CD4-positive, CD25-positive, alpha-beta regulatory T cell (primary cell): ENCODE measurements around the gene PEF1. TPM values are rescaled to one million over a fixed set of nuclear protein-coding genes. Genes with fewer than 3 reads are reported as not detected.

Source experiments
- ATAC-seq, 2 donors: fragments of 150-1000 bp; cut with Tn5 transposase; one replicate each; pipeline ENCODE4 v1.10.0; 2021; ENCODE audit warnings: low read depth in 2 of 2, moderate number of reproducible peaks in 2 of 2, moderate library complexity in 1 of 2
- DNase-seq, 3 donors: peaks; one replicate each; pipeline versions ENCODE4 v3.0.0 to v3.0.0-alpha.2; 2012 to 2022; ENCODE audit warnings: mixed read lengths in 1 of 3
- H3K27ac ChIP-seq: one replicate; pipeline ENCODE4 v1.7.0; 2013; ENCODE audit warnings: mild to moderate bottlenecking, low read length; ENCODE audit not compliant: insufficient read depth, poor library complexity, severe bottlenecking
- H3K27me3 ChIP-seq: one replicate; pipeline ENCODE4 v1.7.0; 2013; ENCODE audit warnings: low read length; ENCODE audit not compliant: control insufficient read depth, insufficient read depth
- H3K36me3 ChIP-seq: one replicate; pipeline ENCODE4 v1.7.0; 2013; ENCODE audit warnings: mild to moderate bottlenecking, low read length, moderate library complexity; ENCODE audit not compliant: control insufficient read depth, insufficient read depth
- H3K4me1 ChIP-seq: 2 replicates; pipeline ENCODE4 v1.7.0; 2013; ENCODE audit warnings: mild to moderate bottlenecking, low read length; ENCODE audit not compliant: insufficient read depth, control insufficient read depth, poor library complexity, severe bottlenecking
- H3K4me3 ChIP-seq: one replicate; pipeline ENCODE4 v1.7.0; 2013; ENCODE audit warnings: low read depth, mild to moderate bottlenecking, low read length, moderate library complexity
- H3K9me3 ChIP-seq, 2 experiments: 1 replicate in 1 of 2; 2 replicates in 1 of 2; pipeline ENCODE4 v1.7.0; 2013; ENCODE audit warnings: low read length in 2 of 2, mild to moderate bottlenecking in 1 of 2, moderate library complexity in 1 of 2; ENCODE audit not compliant: control insufficient read depth in 2 of 2
- H3K27ac Mint-ChIP-seq, 3 donors: one replicate each; pipeline ENCODE4 v1.8.0; 2020 to 2022; ENCODE audit warnings: mild to moderate bottlenecking in 3 of 3, mixed read lengths in 3 of 3, moderate library complexity in 2 of 3
- H3K27me3 Mint-ChIP-seq: one replicate; pipeline ENCODE4 v1.8.0; 2022; ENCODE audit warnings: mild to moderate bottlenecking, mixed read lengths
- H3K36me3 Mint-ChIP-seq: one replicate; pipeline ENCODE4 v1.8.0; 2020; ENCODE audit warnings: mixed read lengths
- H3K4me1 Mint-ChIP-seq, 4 donors: one replicate each; pipeline ENCODE4 v1.8.0; 2020 to 2022; ENCODE audit warnings: mixed read lengths in 4 of 4, mild to moderate bottlenecking in 1 of 4
- H3K4me3 Mint-ChIP-seq, 4 donors: one replicate each; pipeline ENCODE4 v1.8.0; 2020 to 2022; ENCODE audit warnings: mild to moderate bottlenecking in 4 of 4, mixed read lengths in 4 of 4, moderate library complexity in 3 of 4
- H3K9me3 Mint-ChIP-seq, 7 donors: one replicate each; pipeline ENCODE4 v1.8.0; 2020 to 2022; ENCODE audit warnings: mixed read lengths in 7 of 7, mild to moderate bottlenecking in 3 of 7, moderate library complexity in 2 of 7
- polyA plus RNA-seq, 4 donors: library from polyadenylated mRNA; unstranded; fragments of 300-500 nt; fragmentation: Illumina TruSeq; gene quantifications; one replicate each; pipeline ENCODE4 v1.2.3, GENCODE V29; 2021
- total RNA-seq: library from RNA; stranded (reverse); gene quantifications from one replicate; pipeline ENCODE4 v1.2.3, GENCODE V29; 2022

Gene PEF1
- total and polyA plus RNA-seq, 5 donors from 2014 or later: 58.8 to 108 (median 97.8) TPM

GRCh38 chr1:31658721-31659120 lies 14.0 kb upstream of the PEF1 start:
- Mint-ChIP-seq H3K36me3 (no peaks in the 10 kb centered on the region), H3K4me1 (peaks cover 0 to 4% (median under 1%) of the 10 kb centered on the region in 4 donors), H3K9me3 (peaks cover 0 to 1% (median 0%) of the 10 kb centered on the region in 7 donors), H3K27me3 (peaks cover 5% of the 10 kb centered on the region), H3K4me3 (no peak overlapping the region), H3K27ac (no peak overlapping the region)
- H3K27ac ChIP-seq: no peak overlapping the region
- ATAC-seq (no peak), DNase-seq (no peak)
- H3K4me1 ChIP-seq: no peaks in the 10 kb centered on the region
- H3K27me3 ChIP-seq: no peaks in the 10 kb centered on the region
- H3K36me3 ChIP-seq: no peaks in the 10 kb centered on the region
- H3K4me3 ChIP-seq: no peak overlapping the region
- no peaks in the 10 kb centered on the region for H3K9me3 ChIP-seq

- Mint-ChIP-seq H3K27ac (peak overlapping the region in 1 of 3 donors; percentile 26), H3K4me3 (no peak overlapping the region), H3K4me1 (peaks cover 0 to 4% (median 0%) of the 10 kb centered on the region in 4 donors), H3K36me3 (no peaks in the 10 kb centered on the region), H3K27me3 (peaks cover 5% of the 10 kb centered on the region), H3K9me3 (peaks cover 0 to 1% (median 0%) of the 10 kb centered on the region in 7 donors)
- Histone ChIP-seq H3K27ac (no peak overlapping the region), H3K4me3 (no peak overlapping the region), H3K4me1 (no peaks in the 10 kb centered on the region), H3K27me3 (no peaks in the 10 kb centered on the region), H3K36me3 (no peaks in the 10 kb centered on the region), H3K9me3 (no peaks in the 10 kb centered on the region)
- ATAC-seq (no peak), DNase-seq (no peak)
Observed at GRCh38 chr1:31657972-31658510, 13.4 kb upstream of the PEF1 start.

DNA sequence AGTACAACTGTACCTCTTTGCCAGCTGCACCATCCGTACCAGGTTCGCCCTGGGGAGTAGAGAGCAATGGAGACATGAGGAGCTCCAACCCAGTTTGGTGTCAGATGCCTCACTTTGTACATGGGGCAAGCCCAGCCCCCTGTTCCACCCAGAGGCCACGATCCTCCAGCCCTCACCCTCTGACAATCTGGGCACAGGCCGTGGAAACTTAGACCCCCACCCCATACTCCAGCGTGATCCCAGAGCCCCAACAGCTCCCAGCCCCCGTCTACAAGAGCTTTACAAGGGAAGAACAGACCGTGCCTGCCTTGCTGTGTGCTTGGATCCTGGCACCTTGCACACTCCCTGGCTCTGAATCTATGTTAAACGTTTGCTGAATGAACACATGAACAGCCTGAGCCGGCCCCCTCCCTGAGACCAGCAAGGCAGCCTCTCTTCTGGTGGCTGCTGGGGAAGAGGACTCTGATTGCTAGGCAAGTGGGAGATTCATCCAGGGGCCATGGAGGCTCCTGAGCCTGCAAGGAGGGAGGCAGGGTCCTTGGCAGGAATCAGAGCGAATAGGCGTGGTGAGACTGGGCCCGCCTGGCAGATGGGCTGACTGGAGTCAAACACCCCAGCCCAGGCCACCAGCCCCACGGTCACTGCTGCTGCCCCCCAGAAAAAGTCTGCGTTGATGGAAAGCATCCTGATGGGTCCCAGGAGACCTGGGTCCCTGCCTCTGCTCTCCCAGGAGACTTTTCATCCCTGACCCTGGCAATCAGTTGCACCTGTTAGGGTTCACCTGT lies 12.5 kb upstream of the PEF1 start:
- no peak overlapping the region for H3K4me3 ChIP-seq
- Mint-ChIP-seq H3K9me3 (peaks cover 0 to 1% (median 0%) of the 10 kb centered on the region in 7 donors), H3K36me3 (no peaks in the 10 kb centered on the region), H3K4me1 (peaks cover 0 to 4% (median 0%) of the 10 kb centered on the region in 4 donors), H3K27ac (peak overlapping the region in 1 of 3 donors; percentile 59), H3K27me3 (peaks cover 5% of the 10 kb centered on the region), H3K4me3 (no peak overlapping the region)
- H3K4me1 ChIP-seq: no peaks in the 10 kb centered on the region
- ATAC-seq (no peak), DNase-seq (no peak)
- no peak overlapping the region for H3K27ac ChIP-seq
- no peaks in the 10 kb centered on the region for H3K9me3 ChIP-seq
- H3K36me3 ChIP-seq: no peaks in the 10 kb centered on the region
- no peaks in the 10 kb centered on the region for H3K27me3 ChIP-seq

DNA sequence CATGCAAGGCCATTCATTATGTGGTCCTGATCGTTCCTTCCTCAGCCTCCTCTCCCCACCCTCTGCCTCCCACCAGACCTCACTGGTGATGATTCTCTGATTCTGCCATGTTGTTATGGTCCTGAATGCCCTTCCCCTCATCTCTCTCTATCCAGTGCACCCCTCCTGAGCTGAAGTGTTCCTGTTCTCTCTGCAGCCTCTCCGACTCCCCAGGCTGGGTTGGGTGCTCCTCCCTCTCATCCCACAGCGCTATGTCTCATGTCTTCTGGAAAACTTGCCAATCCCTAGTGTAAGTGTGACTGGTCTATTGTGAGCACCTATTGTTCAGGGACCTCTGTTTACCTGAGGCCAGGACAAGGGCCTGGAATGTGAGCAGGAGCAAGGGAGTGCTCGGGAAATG lies 11.1 kb upstream of the PEF1 start:
- no peak for ATAC-seq
- Mint-ChIP-seq H3K9me3 (peaks cover 0 to 1% (median 0%) of the 10 kb centered on the region in 7 donors), H3K27ac (no peak overlapping the region)

DNA sequence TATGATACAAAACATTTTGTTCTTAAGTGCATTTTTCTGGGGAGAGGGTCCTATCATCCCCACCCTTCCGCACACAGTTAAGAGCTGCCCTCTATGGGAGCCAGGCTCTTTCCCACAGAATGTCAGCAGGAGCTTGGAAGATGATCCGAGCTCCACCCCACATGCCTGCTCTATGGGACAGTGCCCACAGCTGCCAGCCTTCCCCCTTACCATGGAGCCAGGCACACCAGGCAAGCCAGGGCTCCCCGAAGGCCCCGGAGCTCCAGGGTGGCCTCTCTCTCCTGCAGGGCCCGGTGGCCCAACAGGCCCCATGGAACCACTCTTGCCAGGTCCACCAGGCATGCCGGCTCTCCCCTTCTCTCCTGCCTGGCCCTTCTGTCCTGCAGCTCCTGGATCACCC lies 10.4 kb upstream of the PEF1 start:
- H3K27me3 Mint-ChIP-seq: no peaks in the 10 kb centered on the region
- no peak overlapping the region for H3K27ac Mint-ChIP-seq
- H3K4me1 ChIP-seq: no peaks in the 10 kb centered on the region
- H3K9me3 Mint-ChIP-seq: no peaks in the 10 kb centered on the region
- H3K27me3 ChIP-seq: no peaks in the 10 kb centered on the region
- no peaks in the 10 kb centered on the region for H3K36me3 ChIP-seq
- H3K4me3 Mint-ChIP-seq: no peak overlapping the region
- DNase-seq (no peak), ATAC-seq (no peak)
- no peak overlapping the region for H3K27ac ChIP-seq
- H3K4me1 Mint-ChIP-seq: peaks cover 0 to 4% (median 0%) of the 10 kb centered on the region in 4 donors
- no peaks in the 10 kb centered on the region for H3K9me3 ChIP-seq
- H3K4me3 ChIP-seq: no peak overlapping the region
- H3K36me3 Mint-ChIP-seq: no peaks in the 10 kb centered on the region

More for the DNA sequence above, 11.1 kb upstream of the PEF1 start:
- H3K36me3 ChIP-seq: no peaks in the 10 kb centered on the region
- H3K27me3 ChIP-seq: no peaks in the 10 kb centered on the region
- no peaks in the 10 kb centered on the region for H3K9me3 ChIP-seq
- Mint-ChIP-seq H3K27me3 (peaks cover 5% of the 10 kb centered on the region), H3K4me1 (peaks cover 0 to 4% (median 0%) of the 10 kb centered on the region in 4 donors), H3K4me3 (no peak overlapping the region), H3K36me3 (no peaks in the 10 kb centered on the region)
- H3K4me3 ChIP-seq: no peak overlapping the region
- no peak for DNase-seq
- no peak overlapping the region for H3K27ac ChIP-seq
- H3K4me1 ChIP-seq: no peaks in the 10 kb centered on the region

GRCh38 chr1:31654474-31654776 lies 9.7 kb upstream of the PEF1 start:
- no peak for ATAC-seq
- Histone ChIP-seq H3K36me3 (no peaks in the 10 kb centered on the region), H3K27me3 (no peaks in the 10 kb centered on the region), H3K9me3 (no peaks in the 10 kb centered on the region), H3K4me1 (no peaks in the 10 kb centered on the region), H3K27ac (no peak overlapping the region), H3K4me3 (no peak overlapping the region)
- no peak overlapping the region for H3K27ac Mint-ChIP-seq
- no peaks in the 10 kb centered on the region for H3K27me3 Mint-ChIP-seq
- H3K36me3 Mint-ChIP-seq: no peaks in the 10 kb centered on the region
- no peaks in the 10 kb centered on the region for H3K9me3 Mint-ChIP-seq
- H3K4me1 Mint-ChIP-seq: peaks cover 0 to 4% (median 0%) of the 10 kb centered on the region in 4 donors
- H3K4me3 Mint-ChIP-seq: no peak overlapping the region
- no peak for DNase-seq

GRCh38 chr1:31653717-31654473 lies 9.2 kb upstream of the PEF1 start:
- no peak overlapping the region for H3K27ac Mint-ChIP-seq
- no peaks in the 10 kb centered on the region for H3K9me3 Mint-ChIP-seq
- no peak overlapping the region for H3K27ac ChIP-seq
- no peaks in the 10 kb centered on the region for H3K4me1 ChIP-seq
- H3K4me1 Mint-ChIP-seq: peaks cover 0 to 4% (median 0%) of the 10 kb centered on the region in 4 donors
- no peaks in the 10 kb centered on the region for H3K36me3 Mint-ChIP-seq
- no peaks in the 10 kb centered on the region for H3K36me3 ChIP-seq
- ATAC-seq (no peak), DNase-seq (no peak)
- H3K27me3 Mint-ChIP-seq: no peaks in the 10 kb centered on the region
- no peaks in the 10 kb centered on the region for H3K27me3 ChIP-seq
- no peak overlapping the region for H3K4me3 Mint-ChIP-seq
- no peak overlapping the region for H3K4me3 ChIP-seq
- H3K9me3 ChIP-seq: no peaks in the 10 kb centered on the region
